Muscle layer of colon (tissue), 2 donors: ENCODE measurements around the gene PNRC2.
A peak's percentile ranks its signal among the peaks of the same experiment; 100 is the strongest.
"Not testable (repeated sequence)": the region's sequence is repeated elsewhere in the genome, so short reads cannot be mapped to it uniquely, and the experiment has no call there.

Experiments used
- H3K27ac ChIP-seq: one replicate; pipeline ENCODE4 v1.7.0; 2013; ENCODE audit warnings: low read depth, mild to moderate bottlenecking, low read length, moderate library complexity
- H3K27me3 ChIP-seq, 2 donors: one replicate each; pipeline ENCODE4 v1.7.0; 2013; ENCODE audit warnings: low read length in 2 of 2, mild to moderate bottlenecking in 2 of 2; ENCODE audit not compliant: insufficient read depth in 2 of 2, control insufficient read depth in 1 of 2
- H3K36me3 ChIP-seq: one replicate; pipeline ENCODE4 v1.7.0; 2013; ENCODE audit warnings: mild to moderate bottlenecking, low read length; ENCODE audit not compliant: insufficient read depth
- H3K4me1 ChIP-seq: one replicate; pipeline ENCODE4 v1.7.0; 2013; ENCODE audit warnings: mild to moderate bottlenecking, low read length; ENCODE audit not compliant: insufficient read depth
- H3K4me3 ChIP-seq, 2 donors: one replicate each; pipeline ENCODE4 v1.7.0; 2013; ENCODE audit warnings: low read length in 2 of 2, low read depth in 1 of 2, mild to moderate bottlenecking in 1 of 2, moderate library complexity in 1 of 2
- H3K9ac ChIP-seq: one replicate; pipeline ENCODE4 v1.7.0; 2013; ENCODE audit warnings: low read length
- H3K9me3 ChIP-seq: one replicate; pipeline ENCODE4 v1.7.0; 2013; ENCODE audit warnings: mild to moderate bottlenecking, low read length
- donor health status: abdominal sarcoma.
- donor health status: Adenocarcinoma of cecum.

Gene PNRC2

DNA sequence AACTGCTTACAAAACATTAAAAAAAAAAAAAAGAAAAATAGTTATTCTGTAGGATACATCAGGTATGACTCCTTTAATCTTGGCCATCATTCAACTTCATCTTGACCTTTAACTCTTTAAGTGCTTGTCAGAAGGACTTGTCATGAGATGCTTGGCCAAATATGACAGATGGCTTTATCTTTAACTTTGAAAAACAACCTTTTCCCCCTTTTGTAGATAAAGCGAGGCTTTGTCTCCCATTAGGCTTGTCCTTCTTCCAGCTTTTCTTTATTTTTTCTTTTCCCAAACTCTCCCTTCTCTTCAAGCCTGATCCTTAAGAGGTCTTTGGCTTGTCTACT lies 18.2 kb downstream of the PNRC2 start:
- Histone ChIP-seq H3K27ac (no peak overlapping the region), H3K36me3 (peaks cover 25% of the 10 kb centered on the region), H3K4me3 (peak overlapping the region in 1 of 2 donors; percentile 35), H3K4me1 (peaks cover 39% of the 10 kb centered on the region), H3K27me3 (no peaks in the 10 kb centered on the region), H3K9me3 (no peaks in the 10 kb centered on the region), H3K9ac (no peak overlapping the region)

GRCh38 chr1:23978805-23979204 lies 19.2 kb downstream of the PNRC2 start:
- H3K9me3 ChIP-seq, result no peaks in the 10 kb centered on the region
- peaks cover 40% of the 10 kb centered on the region for H3K4me1 ChIP-seq
- no peak overlapping the region for H3K27ac ChIP-seq
- peak overlapping the region; percentile 94 for H3K4me3 ChIP-seq
- peak overlapping the region; percentile 91 for H3K9ac ChIP-seq
- H3K36me3 ChIP-seq, result peaks cover 18% of the 10 kb centered on the region
- H3K27me3 ChIP-seq, result no peaks in the 10 kb centered on the region

- peak overlapping the region; percentile 94 for H3K4me3 ChIP-seq
- peaks cover 46% of the 10 kb centered on the region for H3K4me1 ChIP-seq
- H3K9me3 ChIP-seq, result no peaks in the 10 kb centered on the region
- H3K27me3 ChIP-seq, result no peaks in the 10 kb centered on the region
- H3K36me3 ChIP-seq, result peaks cover 12% of the 10 kb centered on the region
- H3K27ac ChIP-seq, result peak overlapping the region; percentile 92
- peak overlapping the region; percentile 91 for H3K9ac ChIP-seq
These were observed 19.8 kb downstream of the PNRC2 start for GRCh38 chr1:23979387-23979880.

- H3K9ac ChIP-seq, result peak within 1 kb of the TSS; percentile 91
- H3K27ac ChIP-seq, result peak within 1 kb of the TSS; percentile 92
- peak within 1 kb of the TSS; percentile 94 for H3K4me3 ChIP-seq
- peaks cover 50% of the 10 kb centered on the region for H3K4me1 ChIP-seq
- H3K36me3 ChIP-seq, result peaks cover 10% of the 10 kb centered on the region
- H3K27me3 ChIP-seq, result no peaks in the 10 kb centered on the region
- no peaks in the 10 kb centered on the region for H3K9me3 ChIP-seq
These were observed 20.5 kb downstream of the PNRC2 start, which contains the start of gene SRSF10 for GRCh38 chr1:23979881-23980727. Gene SRSF10 (minus strand): TSS chr1:23980327. CDS start chr1:23980255, 72 bp downstream.

GRCh38 chr1:23980728-23981070 lies 21.1 kb downstream of the PNRC2 start:
- Histone ChIP-seq H3K27me3 (no peaks in the 10 kb centered on the region), H3K9ac (peak overlapping the region; percentile 91), H3K9me3 (no peaks in the 10 kb centered on the region), H3K4me1 (peaks cover 46% of the 10 kb centered on the region), H3K36me3 (peaks cover 10% of the 10 kb centered on the region), H3K4me3 (peak overlapping the region; percentile 53 to 94), H3K27ac (peak overlapping the region; percentile 92)

DNA sequence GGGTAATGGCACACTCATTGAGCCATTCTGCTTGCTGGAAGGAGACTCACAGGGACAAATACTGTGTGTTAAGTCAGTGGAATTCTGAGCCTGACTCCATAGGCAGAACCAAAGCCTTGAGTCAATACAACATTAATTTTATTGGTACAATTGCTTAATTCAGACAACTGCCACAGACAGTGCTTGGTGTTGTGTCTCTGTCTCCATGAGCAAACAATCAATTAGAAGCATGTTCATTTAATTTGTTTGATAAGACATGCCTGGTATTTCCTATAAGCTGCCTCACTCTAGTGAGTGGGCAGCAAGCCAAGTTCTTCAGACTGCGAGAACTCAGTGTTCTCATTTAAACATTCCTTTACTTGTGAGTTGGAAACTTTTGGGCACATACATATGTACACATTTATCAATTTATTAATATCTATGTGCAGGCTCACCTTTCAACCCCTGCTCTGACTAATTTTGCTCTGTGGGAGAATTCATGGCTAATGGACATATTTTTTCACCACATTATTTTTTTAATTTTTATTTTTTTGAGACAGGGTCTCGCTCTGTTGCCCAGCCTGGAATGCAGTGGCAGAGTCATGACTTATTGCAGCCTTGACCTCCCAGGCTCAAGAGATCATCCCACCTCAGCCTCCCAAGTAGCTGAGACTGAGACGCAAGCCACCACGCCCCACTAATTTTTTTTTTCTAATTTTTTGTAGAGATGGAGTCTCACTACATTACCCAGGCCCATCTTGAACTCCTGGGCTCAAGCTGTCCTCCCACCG lies 25.0 kb downstream of the PNRC2 start:
- H3K27ac ChIP-seq, result peak overlapping the region; percentile 49

DNA sequence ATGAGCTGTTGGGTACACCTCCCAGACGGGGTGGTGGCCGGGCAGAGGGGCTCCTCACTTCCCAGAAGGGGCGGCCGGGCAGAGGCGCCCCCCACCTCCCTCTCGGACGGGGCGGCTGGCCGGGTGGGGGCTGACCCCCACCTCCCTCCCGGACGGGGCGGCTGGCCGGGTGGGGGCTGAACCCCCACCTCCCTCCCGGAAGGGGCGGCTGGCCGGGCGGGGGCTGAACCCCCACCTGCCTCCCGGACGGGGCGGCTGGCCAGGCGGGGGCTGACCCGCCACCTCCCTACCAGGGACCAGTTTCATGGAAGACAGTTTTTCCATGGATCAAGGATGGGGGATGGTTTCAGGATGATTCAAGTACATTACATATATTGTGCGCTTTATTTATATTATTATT lies 27.4 kb downstream of the PNRC2 start:
- not testable (repeated sequence) for H3K36me3 ChIP-seq, H3K27me3 ChIP-seq, H3K27ac ChIP-seq, H3K4me3 ChIP-seq, H3K9me3 ChIP-seq, H3K9ac ChIP-seq
- peaks cover 14% of the 10 kb centered on the region for H3K4me1 ChIP-seq

More for the DNA sequence above, 25.0 kb downstream of the PNRC2 start:
- Histone ChIP-seq H3K4me1 (peaks cover 18% of the 10 kb centered on the region), H3K36me3 (no peaks in the 10 kb centered on the region), H3K9ac (no peak overlapping the region), H3K4me3 (no peak overlapping the region), H3K9me3 (no peaks in the 10 kb centered on the region), H3K27me3 (no peaks in the 10 kb centered on the region)

DNA sequence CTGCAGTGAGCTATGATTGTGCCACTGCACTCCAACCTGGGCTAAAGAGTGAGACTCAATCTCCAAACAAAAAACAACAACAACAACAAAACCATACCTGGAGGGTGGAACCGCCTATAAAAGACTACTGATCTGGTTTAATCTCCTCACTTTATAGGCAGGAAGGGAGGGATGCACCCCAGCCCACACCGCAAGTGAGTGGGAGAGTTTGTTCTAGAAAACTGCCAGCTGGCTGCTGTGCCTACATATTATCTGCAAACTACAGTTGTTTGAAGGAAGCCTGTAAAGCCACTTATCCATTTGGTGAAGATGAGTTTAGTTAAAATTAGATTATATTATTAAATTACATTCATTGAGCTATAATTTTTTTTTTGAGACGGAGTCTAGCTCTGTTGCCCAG lies 29.6 kb downstream of the PNRC2 start:
- H3K4me1 ChIP-seq, result peaks cover 8% of the 10 kb centered on the region
- H3K36me3 ChIP-seq, result no peaks in the 10 kb centered on the region

DNA sequence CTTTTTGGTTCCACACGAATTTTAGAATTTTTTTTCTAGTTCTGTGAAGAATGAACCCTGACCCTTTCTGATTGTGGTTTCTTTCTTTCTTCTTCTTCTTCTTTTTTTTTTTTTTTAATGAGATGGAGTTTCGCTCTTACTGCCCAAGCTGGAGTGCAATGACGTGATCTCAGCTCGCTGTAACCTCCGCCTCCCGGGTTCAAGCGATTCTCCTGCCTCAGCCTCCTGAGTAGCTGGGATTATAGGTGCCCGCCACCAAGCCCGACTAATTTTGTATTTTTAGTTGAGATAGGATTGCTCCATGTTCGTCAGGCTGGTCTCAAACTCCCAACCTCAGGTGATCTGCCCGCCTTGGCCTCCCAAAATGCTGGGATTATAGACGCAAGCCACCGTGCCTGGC lies 32.4 kb downstream of the PNRC2 start:
- not testable (repeated sequence) for H3K9ac ChIP-seq, H3K36me3 ChIP-seq, H3K9me3 ChIP-seq, H3K4me1 ChIP-seq, H3K27ac ChIP-seq, H3K4me3 ChIP-seq, H3K27me3 ChIP-seq

More for the DNA sequence above, 29.6 kb downstream of the PNRC2 start:
- Histone ChIP-seq H3K27ac (no peak overlapping the region), H3K9ac (no peak overlapping the region), H3K4me3 (no peak overlapping the region), H3K9me3 (no peaks in the 10 kb centered on the region), H3K27me3 (no peaks in the 10 kb centered on the region)

DNA sequence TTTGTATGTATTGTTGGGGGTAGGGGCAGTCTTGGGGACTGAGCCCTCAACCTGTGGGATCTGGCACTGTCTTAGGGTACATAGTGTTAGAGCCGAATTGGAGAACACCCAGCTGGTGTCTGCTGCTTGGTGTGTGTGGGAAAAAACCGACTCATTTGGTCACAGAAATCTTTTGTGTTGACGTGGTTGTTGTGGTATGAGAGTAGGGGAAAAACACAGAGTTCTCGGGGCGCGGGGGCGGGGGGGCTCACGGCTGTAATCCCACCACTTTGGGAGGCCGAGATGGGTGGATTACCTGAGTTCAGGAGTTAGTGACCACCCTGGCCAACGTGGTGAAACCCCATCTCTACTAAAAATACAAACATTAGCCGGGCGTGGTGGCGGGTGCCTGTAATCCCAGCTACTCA lies 35.8 kb downstream of the PNRC2 start:
- Histone ChIP-seq H3K27ac (no peak overlapping the region), H3K9me3 (no peaks in the 10 kb centered on the region), H3K4me1 (no peaks in the 10 kb centered on the region)

GRCh38 chr1:23996700-23997229 lies 37.1 kb downstream of the PNRC2 start:
- Histone ChIP-seq H3K4me1 (no peaks in the 10 kb centered on the region), H3K9ac (no peak overlapping the region), H3K36me3 (no peaks in the 10 kb centered on the region), H3K9me3 (no peaks in the 10 kb centered on the region), H3K27me3 (no peaks in the 10 kb centered on the region), H3K4me3 (no peak overlapping the region), H3K27ac (no peak overlapping the region)

More for the DNA sequence above, 35.8 kb downstream of the PNRC2 start:
- no peak overlapping the region for H3K9ac ChIP-seq
- H3K36me3 ChIP-seq, result no peaks in the 10 kb centered on the region
- H3K4me3 ChIP-seq, result no peak overlapping the region
- no peaks in the 10 kb centered on the region for H3K27me3 ChIP-seq
